ENCODE measurements around the gene DHX16. TPM values are rescaled to one million over a fixed set of nuclear protein-coding genes. Genes with fewer than 3 reads are reported as not detected.

Gene DHX16
- total RNA-seq, 1 donor from 2014 or later = 52.0 TPM

- no peak for TF ChIP-seq CTCF (conservative IDR thresholded peaks at IDR 0.05; ENCODE audit: low read depth, low read length)
- DNase-seq (ENCODE audit: low read depth) = no peak
- H3K4me3 ChIP-seq (ENCODE audit: low read depth, low read length) = peak within 1 kb of the TSS; percentile 82
Observed at GRCh38 chr6:30690403-30691207, 17.8 kb upstream of the DHX16 start, which contains the start of gene NRM. Gene NRM, minus strand, starts transcription at chr6:30690984. Its CDS starts 10 bp downstream, at chr6:30690974.

- DNase-seq (ENCODE audit: low read depth) = no peak
- no peak for TF ChIP-seq CTCF (conservative IDR thresholded peaks at IDR 0.05; ENCODE audit: low read depth, low read length)
- H3K4me3 ChIP-seq (ENCODE audit: low read depth, low read length) = peak overlapping the region; percentile 82
Observed at GRCh38 chr6:30689985-30690384, 17.2 kb upstream of the DHX16 start.

- no peak for TF ChIP-seq CTCF (conservative IDR thresholded peaks at IDR 0.05; ENCODE audit: low read depth, low read length)
- DNase-seq (ENCODE audit: low read depth) = no peak
- H3K4me3 ChIP-seq (ENCODE audit: low read depth, low read length) = no peak overlapping the region
Observed at GRCh38 chr6:30689022-30689865, 16.4 kb upstream of the DHX16 start.

GRCh38 chr6:30688569-30688968 is 15.8 kb upstream of the DHX16 start:
- TF ChIP-seq CTCF (conservative IDR thresholded peaks at IDR 0.05; ENCODE audit: low read depth, low read length) = no peak
- DNase-seq (ENCODE audit: low read depth) = no peak
- peak overlapping the region; percentile 94 for H3K4me3 ChIP-seq (ENCODE audit: low read depth, low read length)

GRCh38 chr6:30687659-30688431 is 15.0 kb upstream of the DHX16 start:
- H3K4me3 ChIP-seq (ENCODE audit: low read depth, low read length) = peak overlapping the region; percentile 94
- no peak for DNase-seq (ENCODE audit: low read depth)
- peak; percentile 22 for TF ChIP-seq CTCF (conservative IDR thresholded peaks at IDR 0.05; ENCODE audit: low read depth, low read length)

GRCh38 chr6:30686908-30687658 is 14.3 kb upstream of the DHX16 start:
- peak overlapping the region; percentile 94 for H3K4me3 ChIP-seq (ENCODE audit: low read depth, low read length)
- no peak for DNase-seq (ENCODE audit: low read depth)
- no peak for TF ChIP-seq CTCF (conservative IDR thresholded peaks at IDR 0.05; ENCODE audit: low read depth, low read length)
